Putamen (tissue), 1 donor: Measurements from ENCODE around the gene CDK19.
"Not testable (repeated sequence)": the region's sequence is repeated elsewhere in the genome, so short reads cannot be mapped to it uniquely, and the experiment has no call there.

ENCODE experiments used
- DNase-seq: peaks from one replicate; pipeline ENCODE4 v3.0.0-alpha.2; 2016; ENCODE audit warnings: low spot score

CDK19 gene

GRCh38 chr6:110756817-110757216 is 58.5 kb downstream of the CDK19 start:
- DNase-seq, result no peak

GRCh38 chr6:110755411-110755834 is 59.8 kb downstream of the CDK19 start:
- DNase-seq, result no peak

GRCh38 chr6:110753936-110754668 is 61.2 kb downstream of the CDK19 start:
- DNase-seq, result not testable (repeated sequence)

- DNase-seq, result no peak
These were observed 66.8 kb downstream of the CDK19 start for GRCh38 chr6:110748453-110748852.

GRCh38 chr6:110746680-110747079 is 68.6 kb downstream of the CDK19 start:
- no peak for DNase-seq

- no peak for DNase-seq
These were observed 70.3 kb downstream of the CDK19 start for GRCh38 chr6:110744991-110745390.

- not testable (repeated sequence) for DNase-seq
These were observed 72.7 kb downstream of the CDK19 start for GRCh38 chr6:110742552-110742951.

- DNase-seq, result no peak
These were observed 73.8 kb downstream of the CDK19 start for GRCh38 chr6:110741517-110741916.

- DNase-seq, result no peak
These were observed 76.3 kb downstream of the CDK19 start for GRCh38 chr6:110738899-110739365.

- DNase-seq, result no peak
These were observed 79.6 kb downstream of the CDK19 start for GRCh38 chr6:110735666-110736065.

GRCh38 chr6:110731898-110732297 is 83.4 kb downstream of the CDK19 start:
- no peak for DNase-seq

- DNase-seq, result no peak
These were observed 84.1 kb downstream of the CDK19 start for GRCh38 chr6:110731196-110731595.

- peak; percentile 73 for DNase-seq
These were observed 86.8 kb downstream of the CDK19 start for GRCh38 chr6:110728501-110728900.

GRCh38 chr6:110723017-110723416 is 92.3 kb downstream of the CDK19 start:
- DNase-seq, result no peak

- no peak for DNase-seq
These were observed 95.2 kb downstream of the CDK19 start for GRCh38 chr6:110720066-110720465.

GRCh38 chr6:110719601-110720000 is 95.7 kb downstream of the CDK19 start:
- not testable (repeated sequence) for DNase-seq

GRCh38 chr6:110714143-110714542 is 101.1 kb downstream of the CDK19 start:
- DNase-seq, result no peak

GRCh38 chr6:110712238-110712637 is 103.0 kb downstream of the CDK19 start:
- no peak for DNase-seq

- DNase-seq, result no peak
These were observed 105.2 kb downstream of the CDK19 start for GRCh38 chr6:110710115-110710514.

- no peak for DNase-seq
These were observed 106.8 kb downstream of the CDK19 start for GRCh38 chr6:110708295-110708950.

- no peak for DNase-seq
These were observed 109.7 kb downstream of the CDK19 start for GRCh38 chr6:110705543-110705942.

- DNase-seq, result no peak
These were observed 111.2 kb downstream of the CDK19 start for GRCh38 chr6:110703906-110704594.
